ENCODE results near the gene MTERF1.

DNA sequence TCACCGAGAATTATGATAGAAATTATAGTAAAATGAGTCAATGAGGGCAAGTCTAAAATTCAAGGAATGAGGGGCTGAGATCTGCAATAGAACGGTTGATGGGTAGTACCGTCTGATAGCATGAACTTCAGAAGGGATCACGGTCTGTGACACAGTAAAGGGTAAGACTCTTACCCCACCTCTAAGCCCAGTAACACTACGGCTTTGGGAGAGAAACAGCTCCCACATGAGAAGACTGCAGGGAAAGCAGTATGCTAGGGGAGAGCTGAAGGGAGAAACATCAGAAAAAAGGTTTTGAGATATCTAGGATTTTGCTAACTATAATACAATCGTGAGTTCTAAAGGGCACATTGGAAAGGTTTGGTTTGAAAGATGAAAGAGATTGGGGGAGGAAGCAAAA is 47.4 kb upstream of the MTERF1 start:
- TF ChIP-seq POLR2A (IDR thresholded peaks at IDR 0.05): no peak
- TF ChIP-seq, protein P1, sequence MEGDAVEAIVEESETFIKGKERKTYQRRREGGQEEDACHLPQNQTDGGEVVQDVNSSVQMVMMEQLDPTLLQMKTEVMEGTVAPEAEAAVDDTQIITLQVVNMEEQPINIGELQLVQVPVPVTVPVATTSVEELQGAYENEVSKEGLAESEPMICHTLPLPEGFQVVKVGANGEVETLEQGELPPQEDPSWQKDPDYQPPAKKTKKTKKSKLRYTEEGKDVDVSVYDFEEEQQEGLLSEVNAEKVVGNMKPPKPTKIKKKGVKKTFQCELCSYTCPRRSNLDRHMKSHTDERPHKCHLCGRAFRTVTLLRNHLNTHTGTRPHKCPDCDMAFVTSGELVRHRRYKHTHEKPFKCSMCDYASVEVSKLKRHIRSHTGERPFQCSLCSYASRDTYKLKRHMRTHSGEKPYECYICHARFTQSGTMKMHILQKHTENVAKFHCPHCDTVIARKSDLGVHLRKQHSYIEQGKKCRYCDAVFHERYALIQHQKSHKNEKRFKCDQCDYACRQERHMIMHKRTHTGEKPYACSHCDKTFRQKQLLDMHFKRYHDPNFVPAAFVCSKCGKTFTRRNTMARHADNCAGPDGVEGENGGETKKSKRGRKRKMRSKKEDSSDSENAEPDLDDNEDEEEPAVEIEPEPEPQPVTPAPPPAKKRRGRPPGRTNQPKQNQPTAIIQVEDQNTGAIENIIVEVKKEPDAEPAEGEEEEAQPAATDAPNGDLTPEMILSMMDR (IDR thresholded peaks at IDR 0.05): no peak

Data from heart left ventricle (tissue), 13 donors.